ENCODE data around the gene SOCS4. TPM values are rescaled to one million over a fixed set of nuclear protein-coding genes. Genes with fewer than 3 reads are reported as not detected.

SOCS4 gene
- total and polyA plus RNA-seq, 2 experiments from 2014 or later, result 17.7 to 24.9 TPM

DNA sequence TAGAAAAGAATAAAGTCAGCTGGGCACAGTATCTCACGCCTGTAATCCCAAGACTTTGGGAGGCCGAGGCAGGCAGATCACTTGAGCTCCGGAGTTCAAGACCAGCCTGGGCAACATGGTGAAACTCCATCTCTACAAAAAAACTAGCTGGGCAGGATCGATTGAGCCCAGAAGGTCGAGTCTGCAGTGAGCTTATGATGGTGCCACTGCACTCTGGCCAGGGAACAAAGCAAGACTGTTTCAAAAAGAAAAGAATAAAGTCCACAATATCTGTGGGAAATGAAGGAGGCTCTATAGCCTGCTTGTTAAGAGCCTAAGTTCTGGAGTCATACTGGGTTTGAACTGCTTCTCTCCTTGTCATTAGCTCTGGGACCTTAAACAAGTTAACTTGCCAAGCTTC, 32.3 kb downstream of the SOCS4 start:
- Histone ChIP-seq H3K27ac (ENCODE audit: low read depth) (no peak overlapping the region; the same call in 1 of the 2 replicates), H3K27me3 (ENCODE audit: insufficient read depth) (no peaks in the 10 kb centered on the region), H3K79me2 (replicated peaks; ENCODE audit: insufficient read depth) (peaks cover 87% of the 10 kb centered on the region), H3F3A (replicated peaks; ENCODE audit: low read depth) (no peaks in the 10 kb centered on the region), H2AFZ (no peak overlapping the region), H4K20me1 (replicated peaks; ENCODE audit: insufficient read depth) (peaks cover 44% of the 10 kb centered on the region), H3K4me2 (no peak overlapping the region), H3K4me3 (no peak overlapping the region), H3K36me3 (ENCODE audit: insufficient read depth) (peaks cover 15% of the 10 kb centered on the region), H3K4me1 (ENCODE audit: insufficient read depth) (no peaks in the 10 kb centered on the region), H3K9me2 (ENCODE audit: insufficient read depth) (no peaks in the 10 kb centered on the region)
- Mint-ChIP-seq H3K9me3 (no peaks in the 10 kb centered on the region; the same call in 2 of the 3 replicates), H3K4me3 (no peak overlapping the region), H3K36me3 (ENCODE audit: low read depth) (peaks cover 62% of the 10 kb centered on the region), H3K4me1 (peaks cover 4% of the 10 kb centered on the region), H3K27ac (no peak overlapping the region), H3K27me3 (ENCODE audit: insufficient read depth, low read depth, poor library complexity) (peaks cover 2% of the 10 kb centered on the region)
- ATAC-seq (no peak), DNase-seq (ENCODE audit: low spot score) (no peak)
- TF ChIP-seq NANOG (IDR thresholded peaks at IDR 0.05; ENCODE audit: borderline replicate concordance) (no peak), STAT1 (IDR thresholded peaks at IDR 0.05; ENCODE audit: unreplicated experiment) (no peak), CREB1 (CRISPR knock-in tag; IDR thresholded peaks at IDR 0.05; ENCODE audit: low read depth) (no peak)
- TF ChIP-seq, protein P1, sequence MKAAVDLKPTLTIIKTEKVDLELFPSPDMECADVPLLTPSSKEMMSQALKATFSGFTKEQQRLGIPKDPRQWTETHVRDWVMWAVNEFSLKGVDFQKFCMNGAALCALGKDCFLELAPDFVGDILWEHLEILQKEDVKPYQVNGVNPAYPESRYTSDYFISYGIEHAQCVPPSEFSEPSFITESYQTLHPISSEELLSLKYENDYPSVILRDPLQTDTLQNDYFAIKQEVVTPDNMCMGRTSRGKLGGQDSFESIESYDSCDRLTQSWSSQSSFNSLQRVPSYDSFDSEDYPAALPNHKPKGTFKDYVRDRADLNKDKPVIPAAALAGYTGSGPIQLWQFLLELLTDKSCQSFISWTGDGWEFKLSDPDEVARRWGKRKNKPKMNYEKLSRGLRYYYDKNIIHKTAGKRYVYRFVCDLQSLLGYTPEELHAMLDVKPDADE (IDR thresholded peaks at IDR 0.05), result no peak
- TF ChIP-seq, protein P2, sequence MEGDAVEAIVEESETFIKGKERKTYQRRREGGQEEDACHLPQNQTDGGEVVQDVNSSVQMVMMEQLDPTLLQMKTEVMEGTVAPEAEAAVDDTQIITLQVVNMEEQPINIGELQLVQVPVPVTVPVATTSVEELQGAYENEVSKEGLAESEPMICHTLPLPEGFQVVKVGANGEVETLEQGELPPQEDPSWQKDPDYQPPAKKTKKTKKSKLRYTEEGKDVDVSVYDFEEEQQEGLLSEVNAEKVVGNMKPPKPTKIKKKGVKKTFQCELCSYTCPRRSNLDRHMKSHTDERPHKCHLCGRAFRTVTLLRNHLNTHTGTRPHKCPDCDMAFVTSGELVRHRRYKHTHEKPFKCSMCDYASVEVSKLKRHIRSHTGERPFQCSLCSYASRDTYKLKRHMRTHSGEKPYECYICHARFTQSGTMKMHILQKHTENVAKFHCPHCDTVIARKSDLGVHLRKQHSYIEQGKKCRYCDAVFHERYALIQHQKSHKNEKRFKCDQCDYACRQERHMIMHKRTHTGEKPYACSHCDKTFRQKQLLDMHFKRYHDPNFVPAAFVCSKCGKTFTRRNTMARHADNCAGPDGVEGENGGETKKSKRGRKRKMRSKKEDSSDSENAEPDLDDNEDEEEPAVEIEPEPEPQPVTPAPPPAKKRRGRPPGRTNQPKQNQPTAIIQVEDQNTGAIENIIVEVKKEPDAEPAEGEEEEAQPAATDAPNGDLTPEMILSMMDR (conservative IDR thresholded peaks at IDR 0.05; ENCODE audit: low read depth in 2 of 2), result no peak
- TF ChIP-seq, protein P3, sequence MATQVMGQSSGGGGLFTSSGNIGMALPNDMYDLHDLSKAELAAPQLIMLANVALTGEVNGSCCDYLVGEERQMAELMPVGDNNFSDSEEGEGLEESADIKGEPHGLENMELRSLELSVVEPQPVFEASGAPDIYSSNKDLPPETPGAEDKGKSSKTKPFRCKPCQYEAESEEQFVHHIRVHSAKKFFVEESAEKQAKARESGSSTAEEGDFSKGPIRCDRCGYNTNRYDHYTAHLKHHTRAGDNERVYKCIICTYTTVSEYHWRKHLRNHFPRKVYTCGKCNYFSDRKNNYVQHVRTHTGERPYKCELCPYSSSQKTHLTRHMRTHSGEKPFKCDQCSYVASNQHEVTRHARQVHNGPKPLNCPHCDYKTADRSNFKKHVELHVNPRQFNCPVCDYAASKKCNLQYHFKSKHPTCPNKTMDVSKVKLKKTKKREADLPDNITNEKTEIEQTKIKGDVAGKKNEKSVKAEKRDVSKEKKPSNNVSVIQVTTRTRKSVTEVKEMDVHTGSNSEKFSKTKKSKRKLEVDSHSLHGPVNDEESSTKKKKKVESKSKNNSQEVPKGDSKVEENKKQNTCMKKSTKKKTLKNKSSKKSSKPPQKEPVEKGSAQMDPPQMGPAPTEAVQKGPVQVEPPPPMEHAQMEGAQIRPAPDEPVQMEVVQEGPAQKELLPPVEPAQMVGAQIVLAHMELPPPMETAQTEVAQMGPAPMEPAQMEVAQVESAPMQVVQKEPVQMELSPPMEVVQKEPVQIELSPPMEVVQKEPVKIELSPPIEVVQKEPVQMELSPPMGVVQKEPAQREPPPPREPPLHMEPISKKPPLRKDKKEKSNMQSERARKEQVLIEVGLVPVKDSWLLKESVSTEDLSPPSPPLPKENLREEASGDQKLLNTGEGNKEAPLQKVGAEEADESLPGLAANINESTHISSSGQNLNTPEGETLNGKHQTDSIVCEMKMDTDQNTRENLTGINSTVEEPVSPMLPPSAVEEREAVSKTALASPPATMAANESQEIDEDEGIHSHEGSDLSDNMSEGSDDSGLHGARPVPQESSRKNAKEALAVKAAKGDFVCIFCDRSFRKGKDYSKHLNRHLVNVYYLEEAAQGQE (IDR thresholded peaks at IDR 0.05; ENCODE audit: unreplicated experiment), result no peak

DNA sequence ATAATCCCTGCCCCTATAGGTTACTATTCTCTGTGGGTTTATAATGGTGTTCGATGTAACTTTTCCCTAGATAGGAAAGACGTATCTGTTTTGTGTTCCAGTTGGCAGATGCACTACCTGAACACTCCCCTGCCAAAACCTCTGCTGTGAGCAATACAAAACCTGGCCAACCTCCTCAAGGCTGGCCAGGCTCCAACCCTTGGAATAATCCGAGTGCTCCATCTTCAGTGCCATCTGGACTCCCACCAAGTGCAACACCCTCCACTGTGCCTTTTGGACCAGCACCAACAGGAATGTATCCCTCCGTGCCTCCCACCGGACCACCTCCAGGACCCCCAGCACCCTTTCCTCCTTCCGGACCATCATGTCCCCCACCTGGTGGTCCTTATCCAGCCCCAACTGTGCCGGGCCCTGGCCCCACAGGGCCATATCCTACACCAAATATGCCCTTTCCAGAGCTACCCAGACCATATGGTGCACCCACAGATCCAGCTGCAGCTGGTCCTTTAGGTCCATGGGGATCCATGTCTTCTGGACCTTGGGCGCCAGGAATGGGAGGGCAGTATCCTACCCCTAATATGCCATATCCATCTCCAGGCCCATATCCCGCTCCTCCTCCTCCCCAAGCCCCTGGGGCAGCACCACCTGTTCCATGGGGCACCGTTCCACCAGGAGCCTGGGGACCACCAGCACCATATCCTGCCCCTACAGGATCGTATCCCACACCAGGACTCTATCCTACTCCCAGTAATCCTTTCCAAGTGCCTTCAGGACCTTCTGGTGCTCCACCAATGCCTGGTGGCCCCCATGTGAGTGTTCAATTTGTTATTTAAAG, 35.7 kb downstream of the SOCS4 start:
- no peaks in the 10 kb centered on the region for H3F3A ChIP-seq (replicated peaks; ENCODE audit: low read depth)
- no peak overlapping the region for H3K4me3 ChIP-seq
- DNase-seq (ENCODE audit: low spot score) (no peak), ATAC-seq (no peak)
- H2AFZ ChIP-seq, result no peak overlapping the region
- H3K4me1 Mint-ChIP-seq, result no peaks in the 10 kb centered on the region
- H3K4me3 Mint-ChIP-seq, result no peak overlapping the region
- H3K27ac ChIP-seq (ENCODE audit: low read depth), result no peak overlapping the region
- no peaks in the 10 kb centered on the region for H3K4me1 ChIP-seq (ENCODE audit: insufficient read depth)
- peaks cover 68% of the 10 kb centered on the region for H3K36me3 Mint-ChIP-seq (ENCODE audit: low read depth)
- H3K9me3 Mint-ChIP-seq, result no peaks in the 10 kb centered on the region; the same call in 2 of the 3 replicates
- peaks cover 4% of the 10 kb centered on the region for H3K27me3 Mint-ChIP-seq (ENCODE audit: insufficient read depth, low read depth, poor library complexity)
- peaks cover 53% of the 10 kb centered on the region for H3K79me2 ChIP-seq (replicated peaks; ENCODE audit: insufficient read depth)
- no peaks in the 10 kb centered on the region for H3K27me3 ChIP-seq (ENCODE audit: insufficient read depth)
- no peaks in the 10 kb centered on the region for H3K9me2 ChIP-seq (ENCODE audit: insufficient read depth)
- no peak overlapping the region for H3K27ac Mint-ChIP-seq
- peaks cover 25% of the 10 kb centered on the region for H4K20me1 ChIP-seq (replicated peaks; ENCODE audit: insufficient read depth)
- H3K36me3 ChIP-seq (ENCODE audit: insufficient read depth), result peaks cover 25% of the 10 kb centered on the region
- H3K4me2 ChIP-seq, result no peak overlapping the region
- TF ChIP-seq, protein P3 (IDR thresholded peaks at IDR 0.05; ENCODE audit: unreplicated experiment), result no peak
- TF ChIP-seq, protein P2 (conservative IDR thresholded peaks at IDR 0.05; ENCODE audit: low read depth in 2 of 2), result no peak
- TF ChIP-seq EZH2 (IDR thresholded peaks at IDR 0.05; ENCODE audit: low read depth, unreplicated experiment), result no peak

All from GM23338 (cell line).